ENCODE data around the gene PLCD3. TPM values are rescaled to one million over a fixed set of nuclear protein-coding genes. Genes with fewer than 3 reads are reported as not detected.

PLCD3 gene
- total and polyA plus RNA-seq, 9 of the 15 experiments (the other 6 are each of a cell fraction or from before 2014, with no cell fraction given), result 0.20 to 22.6 (median 7.5) TPM

GRCh38 chr17:45132572-45133463 lies 503 bp upstream of the PLCD3 start (continued):
- TF ChIP-seq RBBP5 (IDR thresholded peaks at IDR 0.05; ENCODE audit: borderline replicate concordance, insufficient read depth, low read length, poor library complexity, severe bottlenecking) (peak; percentile 34), L3MBTL2 (IDR thresholded peaks at IDR 0.05) (no peak), PHF8 (IDR thresholded peaks at IDR 0.05; ENCODE audit: borderline replicate concordance, low read length) (peak; percentile 65; the same call in 1 of the 2 replicates), POLR2AphosphoS2 (IDR thresholded peaks at IDR 0.05; ENCODE audit: low read length) (no peak), CBFA2T2 (conservative IDR thresholded peaks at IDR 0.05) (no peak), FOXA3 (CRISPR knock-in tag; conservative IDR thresholded peaks at IDR 0.05 in 1 of 2, IDR thresholded peaks at IDR 0.05 in 1 of 2) (no peak), RB1 (IDR thresholded peaks at IDR 0.05; ENCODE audit: low read depth) (peak; percentile 43), KLF16 (IDR thresholded peaks at IDR 0.05) (no peak), FOSL1 (tag; conservative IDR thresholded peaks at IDR 0.05) (no peak), PHF20 (IDR thresholded peaks at IDR 0.05; ENCODE audit: partially characterized antibody) (peak; percentile 56), TFAP4 (CRISPR knock-in tag; IDR thresholded peaks at IDR 0.05; ENCODE audit: borderline replicate concordance) (peak; percentile 67), JUN (IDR thresholded peaks at IDR 0.05; ENCODE audit: borderline replicate concordance, low read depth, low read length) (no peak), JUN (CRISPR knock-in tag; IDR thresholded peaks at IDR 0.05; ENCODE audit: borderline replicate concordance) (peak; percentile 57; the same call in 1 of the 2 replicates), ZNF586 (CRISPR knock-in tag; conservative IDR thresholded peaks at IDR 0.05) (no peak), NFIC (IDR thresholded peaks at IDR 0.05) (0 out of 2 replicates have a peak, but pooled peaks have one; percentile 9), ZNF583 (CRISPR knock-in tag; IDR thresholded peaks at IDR 0.05) (no peak), ZBTB49 (CRISPR knock-in tag; IDR thresholded peaks at IDR 0.05; ENCODE audit: borderline replicate concordance) (no peak), CHCHD3 (CRISPR knock-in tag; IDR thresholded peaks at IDR 0.05) (no peak), CREB1 (IDR thresholded peaks at IDR 0.05) (peak; percentile 12; the same call in 1 of the 2 replicates), CREB1 (CRISPR knock-in tag; IDR thresholded peaks at IDR 0.05) (peak; percentile 79), NRF1 (conservative IDR thresholded peaks at IDR 0.05 in 1 of 2, IDR thresholded peaks at IDR 0.05 in 1 of 2) (peak; percentile 17 to 26; a peak in 3 of 4 replicates)
- TF ChIP-seq, protein P1, sequence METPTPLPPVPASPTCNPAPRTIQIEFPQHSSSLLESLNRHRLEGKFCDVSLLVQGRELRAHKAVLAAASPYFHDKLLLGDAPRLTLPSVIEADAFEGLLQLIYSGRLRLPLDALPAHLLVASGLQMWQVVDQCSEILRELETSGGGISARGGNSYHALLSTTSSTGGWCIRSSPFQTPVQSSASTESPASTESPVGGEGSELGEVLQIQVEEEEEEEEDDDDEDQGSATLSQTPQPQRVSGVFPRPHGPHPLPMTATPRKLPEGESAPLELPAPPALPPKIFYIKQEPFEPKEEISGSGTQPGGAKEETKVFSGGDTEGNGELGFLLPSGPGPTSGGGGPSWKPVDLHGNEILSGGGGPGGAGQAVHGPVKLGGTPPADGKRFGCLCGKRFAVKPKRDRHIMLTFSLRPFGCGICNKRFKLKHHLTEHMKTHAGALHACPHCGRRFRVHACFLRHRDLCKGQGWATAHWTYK (CRISPR knock-in tag; IDR thresholded peaks at IDR 0.05), result no peak
- TF ChIP-seq, protein P2, sequence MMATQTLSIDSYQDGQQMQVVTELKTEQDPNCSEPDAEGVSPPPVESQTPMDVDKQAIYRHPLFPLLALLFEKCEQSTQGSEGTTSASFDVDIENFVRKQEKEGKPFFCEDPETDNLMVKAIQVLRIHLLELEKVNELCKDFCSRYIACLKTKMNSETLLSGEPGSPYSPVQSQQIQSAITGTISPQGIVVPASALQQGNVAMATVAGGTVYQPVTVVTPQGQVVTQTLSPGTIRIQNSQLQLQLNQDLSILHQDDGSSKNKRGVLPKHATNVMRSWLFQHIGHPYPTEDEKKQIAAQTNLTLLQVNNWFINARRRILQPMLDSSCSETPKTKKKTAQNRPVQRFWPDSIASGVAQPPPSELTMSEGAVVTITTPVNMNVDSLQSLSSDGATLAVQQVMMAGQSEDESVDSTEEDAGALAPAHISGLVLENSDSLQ (IDR thresholded peaks at IDR 0.05), result no peak

All from K562 (cell line).